Measurements from ENCODE around the gene OR2AJ1.

The OR2AJ1 gene

GRCh38 chr1:247924868-247925267, at the start of gene OR2AJ1:
Gene OR2AJ1 (plus strand): TSS chr1:247924889. CDS start chr1:247933769, 8,880 bp downstream.
- no peak for DNase-seq

- DNase-seq, result no peak
These were observed 41.3 kb upstream of the OR2AJ1 start for GRCh38 chr1:247883346-247883745.

- no peak for DNase-seq
These were observed 39.8 kb upstream of the OR2AJ1 start for GRCh38 chr1:247884797-247885413.

GRCh38 chr1:247895163-247895637, 29.5 kb upstream of the OR2AJ1 start, which contains the start of gene OR2W3:
Gene OR2W3 (plus strand): TSS chr1:247895587. CDS start chr1:247895587, 0 bp downstream.
- no peak for DNase-seq

GRCh38 chr1:247895976-247896375, 28.7 kb upstream of the OR2AJ1 start:
- no peak for DNase-seq

- DNase-seq, result no peak
These were observed 20.6 kb upstream of the OR2AJ1 start for GRCh38 chr1:247904122-247904521.

GRCh38 chr1:247905181-247905580, 19.5 kb upstream of the OR2AJ1 start:
- DNase-seq, result no peak

- DNase-seq, result no peak
These were observed 18.7 kb upstream of the OR2AJ1 start for GRCh38 chr1:247905910-247906503.

GRCh38 chr1:247906504-247907047, 18.1 kb upstream of the OR2AJ1 start:
- DNase-seq, result no peak

GRCh38 chr1:247908766-247909165, 15.9 kb upstream of the OR2AJ1 start:
- no peak for DNase-seq

- no peak for DNase-seq
These were observed 10.9 kb upstream of the OR2AJ1 start for GRCh38 chr1:247913786-247914185.

GRCh38 chr1:247914941-247915662, 9.6 kb upstream of the OR2AJ1 start:
- no peak for DNase-seq

- DNase-seq, result no peak
These were observed 4.7 kb upstream of the OR2AJ1 start, which contains the start of gene OR2T8 for GRCh38 chr1:247919952-247920351. Gene OR2T8 (plus strand): TSS chr1:247920252. CDS start chr1:247921018, 766 bp downstream.

- no peak for DNase-seq
These were observed 748 bp upstream of the OR2AJ1 start for GRCh38 chr1:247923941-247924340.

GRCh38 chr1:247933989-247934388, 9.3 kb downstream of the OR2AJ1 start:
- no peak for DNase-seq

GRCh38 chr1:247935781-247936180, 11.1 kb downstream of the OR2AJ1 start:
- no peak for DNase-seq

- no peak for DNase-seq
These were observed 11.7 kb downstream of the OR2AJ1 start for GRCh38 chr1:247936415-247936814.

- DNase-seq, result peak; percentile 62 to 78
These were observed 12.5 kb downstream of the OR2AJ1 start for GRCh38 chr1:247936965-247937734.

GRCh38 chr1:247942624-247943023, 17.9 kb downstream of the OR2AJ1 start:
- no peak for DNase-seq

GRCh38 chr1:247948558-247948957, 23.9 kb downstream of the OR2AJ1 start, which contains the start of gene OR2L8:
Gene OR2L8 (plus strand): TSS chr1:247948858. CDS start chr1:247948858, 0 bp downstream.
- DNase-seq, result no peak

- DNase-seq, result no peak
These were observed 28.7 kb downstream of the OR2AJ1 start for GRCh38 chr1:247953408-247953807.

- DNase-seq, result no peak
These were observed 37.1 kb downstream of the OR2AJ1 start for GRCh38 chr1:247961791-247962190.

Data from NCI-H524 (cell line).